NCI-H1092 (cell line): ENCODE results near the gene ARMS2.

Source experiments
- DNase-seq: peaks from one replicate; lab custom pipeline; 2025; lab: John Stamatoyannopoulos, UW

The ARMS2 gene

GRCh38 chr10:122494173-122494820 lies 39.8 kb downstream of the ARMS2 start:
- no peak for DNase-seq

DNA sequence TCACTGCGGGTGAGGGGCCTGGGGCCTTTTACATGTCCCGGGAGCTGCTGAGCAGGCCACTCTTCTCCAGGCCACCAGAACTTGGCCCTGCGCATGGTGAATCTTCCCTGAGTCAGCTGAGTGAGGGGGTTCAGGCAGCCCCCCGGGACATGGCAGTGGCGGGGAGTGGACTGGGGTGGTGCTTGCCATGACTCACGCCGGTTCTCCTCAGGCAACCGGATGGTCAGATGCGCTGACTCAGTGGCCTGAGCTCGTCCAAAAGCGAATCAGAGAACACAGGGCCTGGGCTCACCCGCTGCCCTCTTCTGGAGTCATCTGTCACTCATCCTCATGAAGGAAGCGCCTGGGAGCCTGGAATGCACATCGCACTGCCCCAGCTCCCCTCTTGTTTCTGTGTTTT lies 40.4 kb downstream of the ARMS2 start:
- DNase-seq: no peak

DNA sequence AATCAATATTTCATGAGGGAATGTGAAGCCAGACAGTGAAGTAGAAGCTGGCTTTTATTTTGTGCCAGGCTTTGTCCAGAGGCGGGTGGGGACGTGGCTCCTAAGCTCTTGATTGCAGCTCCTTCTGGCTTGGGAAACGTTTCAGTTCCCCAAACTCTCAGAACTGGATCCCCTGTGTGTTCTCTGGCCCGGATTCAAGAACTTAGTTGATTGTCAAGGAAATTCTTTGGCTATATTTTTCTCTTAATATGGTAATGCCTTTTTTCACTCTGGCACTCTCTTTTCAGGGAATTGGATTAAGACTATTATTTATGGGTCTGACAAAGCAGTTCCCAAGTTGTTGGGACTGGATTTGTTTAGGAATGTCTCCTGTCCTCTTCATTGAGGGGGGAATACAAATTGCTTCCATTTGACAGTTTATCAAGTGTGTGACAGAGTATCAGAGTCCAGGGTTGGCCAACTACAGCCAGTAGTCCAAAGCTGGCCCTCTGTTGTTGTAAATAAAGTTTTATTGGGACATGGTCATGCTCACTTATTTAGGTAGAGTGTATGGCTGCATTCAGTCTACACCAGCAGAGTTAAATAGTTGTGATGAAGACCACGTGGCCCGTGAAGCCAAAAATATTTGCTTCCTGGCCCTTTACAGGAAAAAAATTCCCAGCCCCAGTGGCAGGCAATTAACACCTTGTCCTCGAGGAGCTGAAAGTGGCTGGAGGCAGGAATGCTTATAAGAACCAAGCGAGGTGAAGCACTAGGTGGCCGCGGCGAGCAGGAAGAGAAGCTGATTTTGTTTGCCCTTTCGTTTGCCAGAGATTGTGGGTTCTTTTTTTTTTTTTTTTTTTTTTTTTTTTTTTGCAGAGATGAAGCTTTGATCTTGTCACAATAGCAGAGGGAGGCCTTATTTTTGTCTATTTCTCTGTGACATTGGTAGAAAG lies 41.2 kb downstream of the ARMS2 start:
- no peak for DNase-seq

GRCh38 chr10:122497241-122497640 lies 42.8 kb downstream of the ARMS2 start:
- no peak for DNase-seq

- DNase-seq: no peak
Observed at GRCh38 chr10:122498521-122498920, 44.1 kb downstream of the ARMS2 start.

DNA sequence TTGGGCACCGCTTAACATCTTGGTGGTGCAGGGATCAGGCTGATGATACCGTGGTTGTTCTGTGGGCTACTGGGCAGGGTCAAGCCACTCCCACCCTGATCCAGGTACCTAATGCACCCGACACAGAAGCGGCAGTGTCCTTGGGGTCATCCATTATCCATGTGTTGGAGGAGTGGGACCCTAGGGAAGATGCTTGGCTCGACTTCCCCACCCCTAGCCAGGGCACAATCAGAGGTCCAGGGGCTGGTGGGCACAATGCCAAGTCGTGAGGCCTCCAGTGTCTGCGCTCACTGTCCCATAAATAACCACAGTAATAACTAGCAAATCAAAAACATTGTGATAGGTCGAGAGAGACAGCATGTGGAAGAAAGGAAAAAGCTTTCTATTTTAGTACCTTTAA lies 44.6 kb downstream of the ARMS2 start:
- DNase-seq: no peak

DNA sequence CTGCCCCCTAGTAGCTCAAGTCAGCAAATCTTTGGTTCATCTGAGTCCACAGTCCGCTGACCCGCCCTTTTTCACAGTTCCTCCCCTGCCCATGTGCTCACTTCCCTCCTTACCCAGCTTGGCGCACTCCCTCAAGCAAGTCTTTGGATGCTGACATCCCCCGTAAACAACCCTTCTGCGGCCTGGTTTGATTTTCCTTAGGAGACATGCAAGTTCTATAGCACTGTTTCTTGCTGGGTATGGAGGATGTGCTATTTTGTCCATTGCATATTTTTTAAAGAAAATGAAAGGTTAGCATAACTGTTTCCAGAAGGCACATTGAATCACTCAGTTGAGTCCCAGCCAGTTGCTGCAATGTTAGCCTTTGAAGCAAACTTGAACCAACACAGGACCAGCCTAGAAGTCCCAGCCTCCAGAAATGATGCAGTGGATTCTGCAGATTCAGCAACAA lies 45.1 kb downstream of the ARMS2 start:
- DNase-seq: no peak

DNA sequence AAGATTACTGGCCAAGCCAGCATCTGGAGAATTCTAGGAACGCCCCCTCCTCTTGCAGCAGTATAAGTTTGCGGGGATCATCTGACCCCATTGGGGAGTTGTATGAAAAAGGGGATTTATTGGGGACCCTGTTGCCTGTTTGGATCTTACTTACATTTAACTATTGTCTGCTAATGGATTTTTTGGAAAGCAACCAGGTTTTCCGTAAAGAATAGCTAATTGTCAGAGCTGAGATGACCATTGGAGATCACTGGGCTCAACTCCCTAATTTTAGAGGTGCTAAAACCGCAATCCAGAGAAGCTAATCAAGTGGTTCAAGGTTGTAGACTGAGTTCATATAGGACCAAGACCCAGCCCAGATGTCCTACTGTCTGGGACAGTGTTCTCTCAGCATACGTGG lies 45.7 kb downstream of the ARMS2 start:
- DNase-seq: no peak

GRCh38 chr10:122500726-122501125 lies 46.3 kb downstream of the ARMS2 start:
- DNase-seq: no peak

DNA sequence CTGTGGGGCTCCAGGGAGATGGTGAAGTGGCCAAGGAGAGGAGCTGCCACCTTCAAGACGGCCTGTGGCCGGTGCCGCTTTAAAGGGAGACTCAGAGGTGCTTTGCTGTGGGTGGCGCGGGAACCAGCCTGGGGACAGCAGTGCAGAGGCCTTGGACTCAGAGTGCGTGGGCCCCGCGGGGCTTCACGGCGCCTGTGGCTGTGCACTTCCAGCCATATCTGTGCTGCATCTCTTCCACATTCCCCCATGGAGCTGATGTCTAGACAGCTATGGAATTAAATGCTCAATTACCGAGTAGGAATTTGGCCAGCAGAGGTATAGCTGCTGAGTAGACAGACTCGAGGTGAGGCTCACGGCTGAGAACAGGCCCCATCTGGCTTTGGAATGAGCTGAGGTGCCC lies 48.6 kb downstream of the ARMS2 start:
- no peak for DNase-seq

DNA sequence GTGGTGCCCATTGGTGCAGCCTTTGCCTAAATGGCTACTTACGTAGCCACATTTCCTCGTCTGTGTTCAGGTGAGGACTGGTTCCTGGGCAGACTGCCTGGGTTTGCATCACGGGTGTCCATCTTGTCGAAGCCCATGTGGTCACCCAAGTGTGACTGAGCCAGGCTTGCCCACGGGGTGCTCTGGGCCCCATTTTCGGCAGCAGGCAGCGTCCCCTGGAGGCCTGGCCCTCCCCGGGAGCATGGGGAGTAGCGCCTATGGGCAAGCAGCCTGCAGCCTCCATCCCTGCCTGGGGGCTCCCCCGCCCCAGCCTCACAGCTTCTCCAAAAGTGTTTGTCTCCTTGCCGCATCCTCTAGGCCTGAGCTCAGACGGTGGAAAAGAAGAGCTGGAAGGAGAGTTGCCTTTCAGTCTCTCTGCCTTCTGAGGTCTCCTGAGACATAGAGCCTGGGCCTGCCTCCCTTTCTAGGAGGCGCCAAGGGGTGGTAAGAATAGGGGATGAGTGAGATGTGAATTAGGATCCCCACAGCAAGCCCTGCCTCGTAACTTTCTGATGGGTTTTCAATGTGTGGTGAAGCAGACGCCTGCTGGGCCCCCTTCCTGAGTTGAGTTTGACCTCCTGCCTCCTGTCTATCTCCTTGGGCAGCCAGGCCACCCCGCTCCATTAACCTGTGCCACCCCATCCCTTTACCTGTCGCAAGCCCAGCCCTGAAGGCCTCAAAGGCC lies 49.6 kb downstream of the ARMS2 start:
- no peak for DNase-seq

- peak; percentile 82 for DNase-seq
Observed at GRCh38 chr10:122504610-122504950, 50.1 kb downstream of the ARMS2 start.

DNA sequence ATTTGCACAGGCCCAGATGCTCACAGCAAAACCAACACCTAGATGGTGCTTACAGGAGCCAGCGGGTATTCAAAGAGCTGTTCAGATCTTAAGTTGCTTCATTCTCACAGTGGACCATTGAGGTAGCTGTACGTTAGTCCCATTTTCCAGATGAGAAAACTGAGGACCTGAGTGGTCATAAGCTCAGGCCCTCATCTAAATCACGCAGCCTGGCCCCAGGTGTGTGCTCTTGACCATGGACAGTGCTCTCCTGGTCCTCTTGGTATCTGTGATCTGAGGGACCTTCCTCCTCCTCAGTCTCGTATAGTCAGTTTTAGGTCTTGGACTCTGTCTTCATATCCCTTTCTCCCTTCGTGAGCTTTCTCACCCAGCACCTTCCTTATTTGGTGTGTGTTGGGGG lies 50.6 kb downstream of the ARMS2 start:
- DNase-seq: no peak

DNA sequence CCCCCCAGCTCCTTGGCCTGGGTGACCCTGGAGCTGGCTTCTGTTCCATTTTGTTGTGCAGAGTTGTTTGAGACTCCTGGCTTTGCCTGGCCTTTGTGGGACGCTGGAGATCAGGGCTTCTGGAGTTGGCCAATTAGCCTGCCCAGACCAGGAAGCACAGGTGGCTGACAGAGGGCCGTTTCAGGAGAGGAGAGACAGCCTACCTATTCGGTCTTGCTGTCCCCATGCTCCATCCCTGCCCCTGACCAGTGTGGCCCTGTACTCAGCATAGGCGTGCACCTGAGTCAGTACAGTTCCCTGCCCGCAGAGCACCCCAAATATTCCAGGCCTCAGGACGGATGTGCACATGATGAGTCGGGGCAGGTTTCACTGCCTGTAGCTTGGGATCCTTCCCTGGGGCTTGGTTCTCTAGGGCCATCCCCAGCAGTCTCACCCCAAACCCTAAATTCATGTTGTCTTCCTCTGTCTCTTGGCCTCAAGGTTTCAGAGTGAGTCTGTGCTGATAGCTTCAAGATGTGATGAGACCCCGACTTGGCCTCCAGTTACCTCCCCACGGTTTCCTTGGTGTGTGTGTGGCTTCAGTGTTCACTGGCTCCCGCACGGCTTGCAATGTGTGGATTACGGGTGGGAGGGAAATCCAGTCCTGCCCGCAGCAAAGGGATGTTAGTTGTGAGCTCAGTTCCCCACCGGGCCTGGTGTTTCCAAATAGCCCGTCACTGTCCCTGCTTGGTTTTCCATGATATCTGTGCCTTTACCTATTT lies 51.6 kb downstream of the ARMS2 start:
- DNase-seq: no peak
